ENCODE data around the gene EHBP1L1. TPM values are rescaled to one million over a fixed set of nuclear protein-coding genes. Genes with fewer than 3 reads are reported as not detected.
A peak's percentile ranks its signal among the peaks of the same experiment; 100 is the strongest.

The EHBP1L1 gene
- total RNA-seq, 1 experiment from 2014 or later, result 126 TPM

DNA sequence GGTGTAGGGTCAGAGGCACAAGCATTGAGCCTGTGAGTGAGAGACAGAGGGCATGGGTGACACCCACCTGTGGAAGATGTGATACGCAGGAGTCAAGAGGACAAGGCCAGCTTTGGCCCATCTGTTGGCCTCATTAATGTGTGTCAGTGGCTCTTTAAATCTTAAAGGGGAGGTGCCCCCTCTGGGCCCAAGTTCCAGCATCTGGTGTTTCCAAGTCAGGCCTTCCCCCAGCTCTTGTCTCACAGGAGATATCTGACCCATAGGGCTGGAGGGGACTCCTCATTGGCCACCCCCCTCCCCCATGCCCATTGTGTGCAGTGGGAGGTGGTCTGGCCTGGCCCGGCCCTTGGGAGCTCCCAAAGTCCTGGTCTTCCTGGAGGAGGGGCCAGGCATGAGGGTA, 10.8 kb downstream of the EHBP1L1 start:
- no peaks in the 10 kb centered on the region for H3K9me3 ChIP-seq (ENCODE audit: low read length)
- no peaks in the 10 kb centered on the region for H3K27me3 ChIP-seq (ENCODE audit: low read length)
- no peaks in the 10 kb centered on the region for H3K4me1 ChIP-seq (ENCODE audit: insufficient read depth, low read length)
- no peaks in the 10 kb centered on the region for H4K20me1 ChIP-seq (ENCODE audit: low read length)
- H3F3A ChIP-seq (ENCODE audit: low read length, unreplicated experiment), result no peaks in the 10 kb centered on the region
- TF ChIP-seq EZH2 (IDR thresholded peaks at IDR 0.05; ENCODE audit: low read length, unreplicated experiment) (no peak), EZH2phosphoT487 (IDR thresholded peaks at IDR 0.05; ENCODE audit: borderline replicate concordance, low read length) (no peak)
- TF ChIP-seq, protein P1, sequence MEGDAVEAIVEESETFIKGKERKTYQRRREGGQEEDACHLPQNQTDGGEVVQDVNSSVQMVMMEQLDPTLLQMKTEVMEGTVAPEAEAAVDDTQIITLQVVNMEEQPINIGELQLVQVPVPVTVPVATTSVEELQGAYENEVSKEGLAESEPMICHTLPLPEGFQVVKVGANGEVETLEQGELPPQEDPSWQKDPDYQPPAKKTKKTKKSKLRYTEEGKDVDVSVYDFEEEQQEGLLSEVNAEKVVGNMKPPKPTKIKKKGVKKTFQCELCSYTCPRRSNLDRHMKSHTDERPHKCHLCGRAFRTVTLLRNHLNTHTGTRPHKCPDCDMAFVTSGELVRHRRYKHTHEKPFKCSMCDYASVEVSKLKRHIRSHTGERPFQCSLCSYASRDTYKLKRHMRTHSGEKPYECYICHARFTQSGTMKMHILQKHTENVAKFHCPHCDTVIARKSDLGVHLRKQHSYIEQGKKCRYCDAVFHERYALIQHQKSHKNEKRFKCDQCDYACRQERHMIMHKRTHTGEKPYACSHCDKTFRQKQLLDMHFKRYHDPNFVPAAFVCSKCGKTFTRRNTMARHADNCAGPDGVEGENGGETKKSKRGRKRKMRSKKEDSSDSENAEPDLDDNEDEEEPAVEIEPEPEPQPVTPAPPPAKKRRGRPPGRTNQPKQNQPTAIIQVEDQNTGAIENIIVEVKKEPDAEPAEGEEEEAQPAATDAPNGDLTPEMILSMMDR (conservative IDR thresholded peaks at IDR 0.05; ENCODE audit: low read depth, low read length), result no peak
- no peak overlapping the region for H3K9ac ChIP-seq (ENCODE audit: low read length)
- H3K36me3 ChIP-seq (ENCODE audit: low read depth, low read length), result peaks cover 7% of the 10 kb centered on the region
- H3K4me3 ChIP-seq (ENCODE audit: low read length), result no peak overlapping the region
- no peaks in the 10 kb centered on the region for H3K9me2 ChIP-seq (replicated peaks; ENCODE audit: low read length)
- no peak for DNase-seq
- no peaks in the 10 kb centered on the region for H3K79me2 ChIP-seq (ENCODE audit: low read length)
- intact Hi-C loops (cut with micrococcal nuclease), result no loop called here
- no peak overlapping the region for H2AFZ ChIP-seq (ENCODE audit: low read length)
- ATAC-seq, result no peak
- no peak overlapping the region for H3K27ac ChIP-seq (ENCODE audit: low read length)
- H3K4me2 ChIP-seq (ENCODE audit: low read length), result no peak overlapping the region
- no TSS peak for BruUV-seq (replicated peaks)
- CTCF ChIA-PET, result no interaction called here
- POLR2A ChIA-PET (ENCODE audit: unreplicated experiment), result no interaction called here

DNA sequence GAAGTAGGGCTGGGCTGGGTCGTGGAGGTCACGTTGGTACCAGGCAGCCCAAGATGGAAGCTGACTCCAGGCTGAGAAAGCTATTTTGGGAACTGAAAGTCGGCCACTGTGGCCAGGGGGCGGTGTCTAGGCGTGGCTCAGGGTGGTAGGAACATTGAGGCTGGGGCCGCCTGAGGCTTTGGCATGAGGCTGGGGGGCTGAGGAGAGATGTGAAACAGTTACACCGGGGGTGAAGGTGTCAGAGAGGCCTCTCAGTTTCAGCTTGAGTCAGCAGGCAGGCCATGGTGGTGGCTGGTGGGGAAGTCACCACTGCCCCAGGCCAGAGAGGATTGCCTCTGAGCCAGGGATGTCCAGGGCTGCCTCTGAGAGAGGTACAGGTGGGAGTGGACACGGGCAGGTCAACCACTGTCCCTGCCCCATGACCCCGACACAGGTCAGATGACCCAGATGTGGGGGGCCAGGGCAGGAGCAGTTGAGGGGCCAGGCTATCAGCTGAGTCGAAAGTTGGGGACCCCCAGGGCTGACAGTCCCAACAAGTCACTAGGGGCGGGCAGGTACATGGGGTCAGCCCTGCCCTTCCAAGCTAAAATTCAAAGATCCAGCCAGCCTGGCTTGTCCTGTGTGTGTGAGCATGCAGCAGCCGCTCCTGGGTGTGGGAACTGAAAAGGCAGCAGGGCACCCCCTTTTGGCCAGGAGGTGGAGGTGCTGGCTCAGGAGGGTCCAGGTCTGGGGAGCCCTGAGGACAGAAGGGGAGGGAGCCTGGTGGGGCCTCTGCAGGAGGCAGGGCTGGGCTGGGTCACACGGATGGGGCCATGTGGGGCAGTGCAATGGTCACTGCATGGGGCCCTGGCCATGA, 12.6 kb downstream of the EHBP1L1 start:
- TF ChIP-seq EZH2phosphoT487 (IDR thresholded peaks at IDR 0.05; ENCODE audit: borderline replicate concordance, low read length), result no peak
- no peak for TF ChIP-seq EZH2 (IDR thresholded peaks at IDR 0.05; ENCODE audit: low read length, unreplicated experiment)
- TF ChIP-seq, protein P1 (conservative IDR thresholded peaks at IDR 0.05; ENCODE audit: low read depth, low read length), result peak; percentile 76

More for the DNA sequence above, 12.6 kb downstream of the EHBP1L1 start:
- Histone ChIP-seq H2AFZ (ENCODE audit: low read length) (no peak overlapping the region), H3K79me2 (ENCODE audit: low read length) (no peaks in the 10 kb centered on the region), H3K4me1 (ENCODE audit: insufficient read depth, low read length) (no peaks in the 10 kb centered on the region), H3K9me3 (ENCODE audit: low read length) (no peaks in the 10 kb centered on the region), H3K27ac (ENCODE audit: low read length) (no peak overlapping the region), H3K4me2 (ENCODE audit: low read length) (no peak overlapping the region), H3K9me2 (replicated peaks; ENCODE audit: low read length) (no peaks in the 10 kb centered on the region), H3K4me3 (ENCODE audit: low read length) (no peak overlapping the region), H4K20me1 (ENCODE audit: low read length) (no peaks in the 10 kb centered on the region), H3K36me3 (ENCODE audit: low read depth, low read length) (peaks cover 5% of the 10 kb centered on the region), H3F3A (ENCODE audit: low read length, unreplicated experiment) (no peaks in the 10 kb centered on the region), H3K9ac (ENCODE audit: low read length) (no peak overlapping the region), H3K27me3 (ENCODE audit: low read length) (no peaks in the 10 kb centered on the region)
- no TSS peak for BruUV-seq (replicated peaks)
- intact Hi-C loops (cut with micrococcal nuclease), result no loop called here
- ChIA-PET POLR2A (ENCODE audit: unreplicated experiment) (no interaction called here), CTCF (interaction anchor here (0.6 to 1.1 kb wide), 3 partner anchors 11 to 63 kb away, joined by 3 to 7 read pairs (median 6); partner anchors contain the start of gene SCYL1)
- DNase-seq, result peak; percentile 65
- ATAC-seq, result peak; percentile 74
